Activated CD8-positive, alpha-beta memory T cell treated with anti-CD3 and anti-CD28 coated beads, Interleukin-2, amount 50 U/mL, for 1 hour (primary cell): Measurements from ENCODE around the gene CLCN1.

ENCODE experiments used
- DNase-seq: peaks from one replicate; pipeline ENCODE4 v3.0.0-alpha.2; 2020; ENCODE audit errors: extremely low read depth

The CLCN1 gene

DNA sequence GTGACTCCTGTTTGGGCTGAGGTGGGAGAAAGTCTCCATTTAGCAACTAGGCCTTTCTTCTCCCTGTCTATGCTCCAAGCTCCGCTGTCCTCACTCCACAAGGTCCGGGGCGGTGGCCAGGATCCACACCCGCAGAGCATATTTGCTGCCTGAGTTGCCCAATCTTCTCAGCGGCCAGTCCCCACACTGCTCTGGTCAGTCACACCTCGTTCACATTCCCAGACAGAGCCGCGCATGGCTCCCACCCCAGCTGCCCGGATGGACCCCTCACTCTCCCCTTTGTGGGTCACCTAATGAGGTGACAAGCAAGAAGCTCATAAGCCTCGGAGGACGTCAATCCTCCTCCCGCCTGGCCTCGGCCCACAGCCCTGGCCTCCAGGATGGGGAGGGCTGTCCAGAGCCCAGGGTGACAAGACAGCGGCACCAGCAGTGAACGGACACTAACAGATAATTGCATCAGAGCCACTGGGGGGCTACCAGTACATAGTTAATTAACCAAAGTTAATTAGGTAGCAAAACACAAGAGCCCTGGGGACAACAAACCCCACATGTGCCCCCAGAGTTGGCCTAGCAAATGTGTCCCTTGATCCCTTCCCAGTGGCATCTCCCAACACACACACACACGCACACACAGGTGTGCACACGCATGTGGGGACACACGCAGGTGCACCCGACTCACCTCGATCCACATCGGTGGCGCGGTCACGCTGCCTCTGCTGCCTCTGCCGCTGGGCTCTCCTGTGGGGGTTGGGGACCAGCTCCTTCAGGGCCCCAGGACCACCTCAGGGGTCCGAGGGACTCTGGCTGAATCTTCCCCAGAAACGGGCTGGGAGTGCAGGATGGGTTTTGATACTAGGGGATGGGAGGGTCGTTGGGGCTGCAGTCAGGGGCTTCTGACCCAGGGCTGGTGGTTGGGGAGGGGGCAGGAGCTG lies 81.0 kb downstream of the CLCN1 start:
- DNase-seq, result no peak

DNA sequence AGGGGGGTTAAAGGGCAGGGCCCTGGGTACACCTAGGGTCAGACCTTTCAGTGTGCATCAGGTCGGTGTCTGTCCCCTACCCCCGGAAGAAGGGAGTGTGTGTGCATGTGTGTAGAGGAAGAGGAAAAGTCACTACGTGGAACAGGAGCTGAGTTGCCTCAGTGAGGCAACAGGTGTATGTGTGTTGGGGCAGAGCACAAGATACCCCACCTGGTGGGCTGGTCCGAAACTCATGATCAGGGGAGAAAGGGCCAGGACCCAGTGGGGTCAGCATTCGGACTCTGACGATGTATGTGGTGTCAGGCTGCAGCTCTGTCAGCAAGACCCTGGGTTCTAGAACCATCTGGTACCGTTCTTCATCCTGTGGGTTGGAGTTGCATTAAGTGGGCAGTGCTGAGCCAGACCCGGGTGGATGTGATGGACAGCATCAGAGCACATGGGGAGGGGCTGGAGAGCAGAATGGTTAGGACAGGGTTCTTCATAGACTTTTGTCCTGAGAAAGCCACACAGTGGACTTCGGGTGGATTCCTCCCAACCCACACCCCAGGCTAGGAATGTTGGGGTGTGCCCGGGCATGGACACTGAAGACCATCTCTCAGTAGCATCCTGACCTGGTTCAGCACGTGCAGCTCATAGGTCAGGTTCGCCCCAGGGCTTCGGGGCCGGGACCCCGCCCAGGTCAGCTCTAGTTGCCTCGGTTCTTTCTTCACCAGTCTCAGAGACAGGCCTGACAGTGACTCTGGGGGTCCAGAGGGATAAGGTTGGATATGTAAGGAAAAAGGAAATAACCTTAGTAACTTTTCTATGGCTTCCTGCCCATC lies 82.0 kb downstream of the CLCN1 start:
- DNase-seq, result no peak

DNA sequence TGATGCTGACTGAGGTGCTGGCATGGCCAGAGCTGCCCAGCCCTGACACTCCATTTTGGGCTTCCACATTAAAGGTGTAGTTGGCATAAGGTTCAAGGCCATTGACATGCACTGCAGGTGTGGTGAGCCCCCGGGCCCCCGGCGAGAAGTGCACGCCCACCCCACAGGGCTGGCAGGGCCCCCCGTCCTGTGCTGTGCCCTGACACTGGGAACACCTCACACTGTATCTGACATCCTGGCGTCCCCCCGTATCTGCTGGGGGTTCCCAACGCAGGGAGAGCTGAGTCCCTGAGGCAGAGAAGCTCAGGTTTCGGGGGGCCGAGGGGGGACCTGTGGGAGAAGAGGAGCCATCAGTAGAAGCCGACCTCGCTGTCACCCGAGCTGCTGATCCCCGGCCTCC lies 82.7 kb downstream of the CLCN1 start:
- DNase-seq, result no peak

DNA sequence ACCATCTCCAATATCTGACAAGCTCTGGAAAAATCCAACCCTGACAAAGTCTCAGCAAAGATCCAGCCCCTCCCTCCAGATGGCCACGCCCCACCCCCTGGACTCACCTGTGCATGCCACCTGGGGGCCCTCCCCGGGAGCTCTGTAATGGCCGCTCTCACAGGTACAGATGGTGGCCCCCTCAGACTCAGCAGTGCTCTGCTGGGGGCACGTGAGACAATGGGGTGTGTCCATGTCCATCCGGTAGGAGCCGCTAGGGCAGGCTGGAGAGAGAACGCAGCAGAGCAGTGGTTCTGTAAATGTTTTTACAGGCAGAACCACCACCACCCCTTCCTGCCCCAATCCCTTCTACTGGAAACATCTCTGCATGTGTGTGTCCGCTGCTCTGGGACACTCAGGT lies 83.2 kb downstream of the CLCN1 start:
- no peak for DNase-seq

DNA sequence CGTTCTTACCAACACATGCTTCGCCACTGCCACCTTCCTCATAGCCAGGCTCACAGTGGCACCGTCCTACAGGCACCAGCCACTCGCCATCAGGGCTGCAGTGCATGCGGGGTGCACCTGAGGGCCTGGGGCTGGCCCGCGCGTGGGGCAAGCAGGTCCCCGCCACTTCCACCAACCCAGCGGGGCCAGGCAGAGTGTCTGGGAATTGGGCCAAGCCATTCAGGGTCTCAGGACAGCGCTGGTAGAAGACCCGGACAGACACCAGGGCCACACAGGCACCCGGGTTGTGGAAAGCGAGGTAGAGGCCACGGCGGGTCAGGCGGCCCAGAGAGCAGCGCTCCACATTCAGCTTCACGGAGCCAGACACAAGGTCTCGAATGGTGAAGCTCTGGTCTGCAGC lies 83.7 kb downstream of the CLCN1 start:
- no peak for DNase-seq

DNA sequence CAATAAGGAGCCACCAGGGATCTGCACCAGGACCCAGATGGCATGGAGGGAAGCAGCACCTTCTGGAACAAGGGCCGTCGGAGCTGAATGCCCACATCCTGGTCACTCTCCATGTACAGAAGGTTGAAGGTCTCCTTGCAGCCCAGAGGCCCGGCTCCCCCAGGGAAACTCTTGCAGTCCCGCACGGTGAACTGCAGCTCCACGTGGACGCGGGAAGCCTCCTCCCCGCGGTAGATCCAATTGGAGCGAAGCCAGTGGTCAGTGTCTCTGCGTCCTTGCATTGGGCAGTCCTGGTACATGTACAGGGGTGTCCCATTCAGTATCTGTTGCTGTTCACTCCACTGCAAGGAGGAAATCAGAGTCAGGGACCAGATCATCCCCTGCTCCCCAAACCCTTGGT lies 85.4 kb downstream of the CLCN1 start:
- no peak for DNase-seq
